CD14-positive monocyte (primary cell): ENCODE measurements around the gene LRRC10B. TPM values are rescaled to one million over a fixed set of nuclear protein-coding genes. Genes with fewer than 3 reads are reported as not detected.

ENCODE experiments used
- DNase-seq, 3 donors: peaks; one replicate each; pipeline ENCODE4 v3.0.0-alpha.2; 2011 to 2022
- H2AFZ ChIP-seq: 2 replicates; pipeline ENCODE4 v1.6.0; 2012; ENCODE audit warnings: mild to moderate bottlenecking, low read depth, low read length, inconsistent platforms; ENCODE audit not compliant: insufficient read depth, poor library complexity, severe bottlenecking
- H3K27ac ChIP-seq, 2 donors: 1 replicate in 1 of 2; 2 replicates in 1 of 2; pipeline ENCODE4 v1.5.1; 2012 to 2013; ENCODE audit warnings: low read length in 2 of 2, control low read depth in 1 of 2, inconsistent platforms in 1 of 2, low read depth in 1 of 2, mild to moderate bottlenecking in 1 of 2
- H3K27me3 ChIP-seq, 2 donors: one replicate each; pipeline versions ENCODE4 v1.6.0 to v1.6.1; 2011 to 2013; ENCODE audit warnings: low read length in 2 of 2; ENCODE audit not compliant: control insufficient read depth in 2 of 2, insufficient read depth in 2 of 2
- H3K36me3 ChIP-seq, 2 donors: replicated peaks in 1 of 2; 1 replicate in 1 of 2; 2 replicates in 1 of 2; pipeline versions ENCODE4 v1.5.1 to v1.6.1; 2012 to 2013; ENCODE audit warnings: low read length in 2 of 2, control low read depth in 1 of 2, inconsistent platforms in 1 of 2, mild to moderate bottlenecking in 1 of 2; ENCODE audit not compliant: insufficient read depth in 2 of 2, control insufficient read depth in 1 of 2
- H3K4me1 ChIP-seq, 2 donors: 1 replicate in 1 of 2; 2 replicates in 1 of 2; pipeline versions ENCODE4 v1.5.1 to v1.6.1; 2012 to 2013; ENCODE audit warnings: low read length in 2 of 2, control low read depth in 1 of 2, inconsistent platforms in 1 of 2, mild to moderate bottlenecking in 1 of 2, moderate library complexity in 1 of 2; ENCODE audit not compliant: insufficient read depth in 2 of 2, control insufficient read depth in 1 of 2
- H3K4me2 ChIP-seq: replicated peaks from 2 replicates; pipeline ENCODE3; 2012; ENCODE audit warnings: low read length, moderate library complexity, mild to moderate bottlenecking; ENCODE audit not compliant: poor library complexity, severe bottlenecking; ENCODE audit errors: extremely low read depth
- H3K4me3 ChIP-seq, 3 experiments: fragments of 200-600 bp in 1 of 3; sonication (generic) in 1 of 3; replicated peaks in 1 of 3; 1 replicate in 2 of 3; 2 replicates in 1 of 3; pipeline ENCODE4 v1.5.1; 2011 to 2013; ENCODE audit warnings: low read length in 3 of 3, mild to moderate bottlenecking in 3 of 3, control low read depth in 2 of 3, low read depth in 2 of 3, inconsistent platforms in 1 of 3, moderate library complexity in 1 of 3
- H3K79me2 ChIP-seq: 2 replicates; pipeline ENCODE4 v1.6.0; 2012; ENCODE audit warnings: mild to moderate bottlenecking, control low read depth, inconsistent platforms, low read length, moderate library complexity; ENCODE audit not compliant: insufficient read depth
- H3K9ac ChIP-seq: 2 replicates; pipeline ENCODE4 v1.6.0; 2017; ENCODE audit warnings: low read length, mild to moderate bottlenecking; ENCODE audit not compliant: insufficient read depth, poor library complexity, severe bottlenecking
- H3K9me3 ChIP-seq, 2 donors: replicated peaks in 1 of 2; 1 replicate in 1 of 2; 2 replicates in 1 of 2; pipeline versions ENCODE4 v1.5.1 to v1.6.1; 2012 to 2013; ENCODE audit warnings: low read length in 2 of 2, control low read depth in 1 of 2; ENCODE audit not compliant: control insufficient read depth in 1 of 2, insufficient read depth in 1 of 2
- H4K20me1 ChIP-seq: 2 replicates; pipeline ENCODE4 v1.6.0; 2012; ENCODE audit warnings: mild to moderate bottlenecking, low read length, control low read depth, moderate library complexity; ENCODE audit not compliant: insufficient read depth
- H3K27ac Mint-ChIP-seq, 7 donors: one replicate each; pipeline ENCODE4 v1.8.0; 2020; ENCODE audit warnings: mild to moderate bottlenecking in 7 of 7, mixed read lengths in 7 of 7, moderate library complexity in 6 of 7, inconsistent platforms in 2 of 7
- H3K27me3 Mint-ChIP-seq, 3 donors: one replicate each; pipeline ENCODE4 v1.8.0; 2021 to 2022; ENCODE audit warnings: low read depth in 3 of 3, mild to moderate bottlenecking in 3 of 3, mixed read lengths in 3 of 3, moderate library complexity in 3 of 3, inconsistent platforms in 1 of 3
- H3K36me3 Mint-ChIP-seq, 2 donors: one replicate each; pipeline ENCODE4 v1.8.0; 2020; ENCODE audit warnings: mixed read lengths in 2 of 2, inconsistent platforms in 1 of 2, mild to moderate bottlenecking in 1 of 2
- H3K4me1 Mint-ChIP-seq: one replicate; pipeline ENCODE4 v1.8.0; 2020; ENCODE audit warnings: mild to moderate bottlenecking, mixed read lengths
- H3K4me3 Mint-ChIP-seq, 2 donors: one replicate each; pipeline ENCODE4 v1.8.0; 2020; ENCODE audit warnings: mild to moderate bottlenecking in 2 of 2, mixed read lengths in 2 of 2, moderate library complexity in 1 of 2
- H3K9me3 Mint-ChIP-seq, 7 donors: one replicate each; pipeline ENCODE4 v1.8.0; 2020 to 2022; ENCODE audit warnings: mixed read lengths in 7 of 7, mild to moderate bottlenecking in 6 of 7, moderate library complexity in 6 of 7, inconsistent platforms in 2 of 7
- WGBS: methylation state at CpG from one replicate; pipeline ENCODE4 v1.1.5; 2013; ENCODE audit warnings: missing lambda C conversion rate; ENCODE audit not compliant: insufficient coverage; 5-methylcytosine and 5-hydroxymethylcytosine counted together
- intact Hi-C, 2 donors: fragments of 100-400 bp; cut with micrococcal nuclease; formaldehyde crosslinking; loops; one replicate each; pipeline versions ENCODE4 v1.15.0 to v1.15.1; 2023
- polyA plus RNA-seq, 3 donors: library from polyadenylated mRNA; depleted of rRNA in 1 of 3; unstranded in 2 of 3; stranded (reverse) in 1 of 3; fragments of 300-500 nt in 2 of 3; fragments of >200 nt in 1 of 3; fragmentation: Illumina TruSeq in 2 of 3; gene quantifications; 1 replicate in 2 of 3; 2 replicates in 1 of 3; pipeline ENCODE4 v1.2.3, GENCODE V29; 2012 to 2021
- TF ChIP-seq, protein P1 (sequence below): fragments of 200-600 bp; IDR thresholded peaks from one replicate; pipeline ENCODE4 v1.8.0; 2022; ENCODE audit warnings: antibody characterized with exemption, mild to moderate bottlenecking

The LRRC10B gene
- polyA plus RNA-seq, 3 donors, result not detected

DNA sequence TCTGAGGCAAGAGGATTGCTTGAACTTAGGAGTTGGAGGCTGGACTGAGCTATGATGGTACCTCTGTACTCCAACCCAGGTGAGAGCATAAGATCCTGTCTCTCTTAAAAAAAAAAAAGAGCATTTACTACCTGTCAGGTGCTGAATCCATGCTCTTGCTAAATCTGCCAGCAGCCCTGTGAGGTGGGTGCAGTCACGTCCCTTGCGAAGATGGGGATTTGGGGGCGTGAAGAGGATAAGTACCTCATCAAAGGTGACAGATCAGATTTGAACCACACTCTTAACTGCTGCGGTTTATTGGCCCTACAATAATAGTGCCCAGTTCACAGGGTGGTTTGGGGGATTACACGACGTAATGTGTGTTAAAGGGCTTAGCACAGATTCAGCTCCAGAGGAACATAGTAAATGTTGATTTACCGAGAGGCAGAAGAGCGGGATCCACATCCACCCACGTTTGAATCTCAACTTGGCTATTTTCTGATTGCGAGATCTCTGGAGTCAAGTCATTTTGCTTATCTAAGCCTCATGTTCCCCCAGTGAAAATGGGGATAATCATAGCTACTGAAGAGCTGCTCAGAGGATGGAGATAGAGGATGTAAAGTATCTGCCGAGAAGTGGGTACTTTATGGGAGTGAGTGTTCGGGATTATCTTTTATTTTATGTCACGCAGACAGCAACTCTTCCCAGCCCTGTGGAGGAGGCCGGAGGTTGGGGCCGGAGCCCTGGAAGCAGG is 28.1 kb upstream of the LRRC10B start:
- Mint-ChIP-seq H3K36me3 (no peaks in the 10 kb centered on the region), H3K9me3 (peaks cover 0 to 3% (median 0%) of the 10 kb centered on the region in 7 donors), H3K4me3 (no peak overlapping the region), H3K27me3 (peaks cover 0 to 5% (median 2%) of the 10 kb centered on the region in 3 donors), H3K4me1 (no peaks in the 10 kb centered on the region), H3K27ac (no peak overlapping the region)
- intact Hi-C loops, result loop anchor here in 1 of 2 donors (10.0 kb wide), 1 partner anchor 154 kb away; no protein-coding TSS in a partner anchor
- Histone ChIP-seq H4K20me1 (no peaks in the 10 kb centered on the region), H2AFZ (no peak overlapping the region), H3K4me3 (no peak overlapping the region), H3K9me3 (no peaks in the 10 kb centered on the region), H3K9ac (no peak overlapping the region), H3K27ac (no peak overlapping the region), H3K4me2 (no peak overlapping the region), H3K79me2 (no peaks in the 10 kb centered on the region), H3K36me3 (no peaks in the 10 kb centered on the region), H3K4me1 (no peaks in the 10 kb centered on the region), H3K27me3 (no peaks in the 10 kb centered on the region)
- TF ChIP-seq, protein P1, sequence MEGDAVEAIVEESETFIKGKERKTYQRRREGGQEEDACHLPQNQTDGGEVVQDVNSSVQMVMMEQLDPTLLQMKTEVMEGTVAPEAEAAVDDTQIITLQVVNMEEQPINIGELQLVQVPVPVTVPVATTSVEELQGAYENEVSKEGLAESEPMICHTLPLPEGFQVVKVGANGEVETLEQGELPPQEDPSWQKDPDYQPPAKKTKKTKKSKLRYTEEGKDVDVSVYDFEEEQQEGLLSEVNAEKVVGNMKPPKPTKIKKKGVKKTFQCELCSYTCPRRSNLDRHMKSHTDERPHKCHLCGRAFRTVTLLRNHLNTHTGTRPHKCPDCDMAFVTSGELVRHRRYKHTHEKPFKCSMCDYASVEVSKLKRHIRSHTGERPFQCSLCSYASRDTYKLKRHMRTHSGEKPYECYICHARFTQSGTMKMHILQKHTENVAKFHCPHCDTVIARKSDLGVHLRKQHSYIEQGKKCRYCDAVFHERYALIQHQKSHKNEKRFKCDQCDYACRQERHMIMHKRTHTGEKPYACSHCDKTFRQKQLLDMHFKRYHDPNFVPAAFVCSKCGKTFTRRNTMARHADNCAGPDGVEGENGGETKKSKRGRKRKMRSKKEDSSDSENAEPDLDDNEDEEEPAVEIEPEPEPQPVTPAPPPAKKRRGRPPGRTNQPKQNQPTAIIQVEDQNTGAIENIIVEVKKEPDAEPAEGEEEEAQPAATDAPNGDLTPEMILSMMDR, result no peak
- 95% methylated on average over 11 of the region's 15 CpGs for WGBS
- DNase-seq, result no peak

DNA sequence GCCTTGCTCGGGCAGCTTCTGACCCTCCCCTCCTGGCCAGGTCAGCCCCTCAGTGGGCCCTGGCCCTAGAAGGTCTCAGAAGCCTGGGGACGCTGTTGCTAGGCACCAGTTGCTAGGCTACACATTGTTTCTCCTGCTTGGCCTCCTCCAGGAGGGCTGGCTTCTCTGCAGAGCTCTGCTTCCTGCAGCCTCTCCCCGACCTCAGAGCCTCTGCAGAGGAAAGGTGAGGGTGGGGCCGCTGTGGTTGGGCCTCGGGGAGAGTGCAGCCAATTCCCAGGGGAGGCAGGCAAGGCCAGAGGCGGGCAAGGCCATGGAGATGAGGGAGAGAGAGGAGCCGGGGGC is 27.6 kb upstream of the LRRC10B start:
- Histone ChIP-seq H4K20me1 (no peaks in the 10 kb centered on the region), H3K4me3 (no peak overlapping the region), H3K27ac (no peak overlapping the region), H3K79me2 (no peaks in the 10 kb centered on the region), H3K4me1 (no peaks in the 10 kb centered on the region), H2AFZ (no peak overlapping the region), H3K27me3 (no peaks in the 10 kb centered on the region), H3K4me2 (no peak overlapping the region), H3K9ac (no peak overlapping the region), H3K9me3 (no peaks in the 10 kb centered on the region), H3K36me3 (no peaks in the 10 kb centered on the region)
- H3K4me1 Mint-ChIP-seq, result no peaks in the 10 kb centered on the region
- H3K27me3 Mint-ChIP-seq, result peaks cover 0 to 6% (median 2%) of the 10 kb centered on the region in 3 donors
- H3K36me3 Mint-ChIP-seq, result no peaks in the 10 kb centered on the region
- intact Hi-C loops, result loop anchor here in 1 of 2 donors (10.0 kb wide), 1 partner anchor 154 kb away; no protein-coding TSS in a partner anchor
- 48% methylated on average over 5 of the region's 7 CpGs for WGBS
- no peak for DNase-seq
- no peak overlapping the region for H3K4me3 Mint-ChIP-seq
- peaks cover 0 to 3% (median 0%) of the 10 kb centered on the region in 7 donors for H3K9me3 Mint-ChIP-seq
- TF ChIP-seq, protein P1, result no peak
- H3K27ac Mint-ChIP-seq, result no peak overlapping the region
